ENCODE measurements around the gene HPCAL1.

GRCh38 chr2:10258326-10258725, 44.4 kb upstream of the HPCAL1 start:
- TF ChIP-seq SP4 (IDR thresholded peaks at IDR 0.05; ENCODE audit: low read length) (no peak), CBX8 (IDR thresholded peaks at IDR 0.05; ENCODE audit: borderline replicate concordance, low read depth, low read length) (no peak), GABPA (IDR thresholded peaks at IDR 0.05; ENCODE audit: borderline replicate concordance, insufficient read depth, low read length) (no peak), YY1 (IDR thresholded peaks at IDR 0.05; ENCODE audit: low read depth, low read length) (no peak), CTCF (IDR thresholded peaks at IDR 0.05; ENCODE audit: control extremely low read depth in 1 of 3, insufficient read depth in 1 of 3, low read depth in 1 of 3, low read length in 3 of 3) (no peak), TAF7 (optimal IDR thresholded peaks at IDR 0.05; ENCODE audit: borderline replicate concordance, low read depth, low read length) (no peak), TEAD4 (IDR thresholded peaks at IDR 0.05; ENCODE audit: low read depth, low read length) (no peak), BCL11A (IDR thresholded peaks at IDR 0.05; ENCODE audit: low read depth in 2 of 2, low read length in 2 of 2) (no peak), ZNF274 (IDR thresholded peaks at IDR 0.05; ENCODE audit: borderline replicate concordance, extremely low read depth, low read length) (no peak), EZH2 (IDR thresholded peaks at IDR 0.05; ENCODE audit: low read depth, low read length, severe bottlenecking) (no peak), POLR2A (IDR thresholded peaks at IDR 0.05; ENCODE audit: control extremely low read depth in 1 of 2, low read depth in 2 of 2, low read length in 2 of 2) (no peak), ATF2 (IDR thresholded peaks at IDR 0.05; ENCODE audit: low read length) (no peak), EP300 (IDR thresholded peaks at IDR 0.05; ENCODE audit: borderline replicate concordance in 1 of 2, low read depth in 2 of 2, low read length in 2 of 2) (no peak)
- TF ChIP-seq, protein P1, sequence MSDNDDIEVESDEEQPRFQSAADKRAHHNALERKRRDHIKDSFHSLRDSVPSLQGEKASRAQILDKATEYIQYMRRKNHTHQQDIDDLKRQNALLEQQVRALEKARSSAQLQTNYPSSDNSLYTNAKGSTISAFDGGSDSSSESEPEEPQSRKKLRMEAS (IDR thresholded peaks at IDR 0.05) = no peak
